ENCODE results near the gene DDX43.
"Not testable (repeated sequence)": the region's sequence is repeated elsewhere in the genome, so short reads cannot be mapped to it uniquely, and the experiment has no call there.

- TF ChIP-seq POLR2A, CTCF (IDR thresholded peaks at IDR 0.05): not testable (repeated sequence)
Measured at GRCh38 chr6:73392188-73392587, 2.4 kb upstream of the DDX43 start.
